ENCODE results near the gene WDR26.
"Not testable (repeated sequence)": the region's sequence is repeated elsewhere in the genome, so short reads cannot be mapped to it uniquely, and the experiment has no call there.

Gene WDR26

DNA sequence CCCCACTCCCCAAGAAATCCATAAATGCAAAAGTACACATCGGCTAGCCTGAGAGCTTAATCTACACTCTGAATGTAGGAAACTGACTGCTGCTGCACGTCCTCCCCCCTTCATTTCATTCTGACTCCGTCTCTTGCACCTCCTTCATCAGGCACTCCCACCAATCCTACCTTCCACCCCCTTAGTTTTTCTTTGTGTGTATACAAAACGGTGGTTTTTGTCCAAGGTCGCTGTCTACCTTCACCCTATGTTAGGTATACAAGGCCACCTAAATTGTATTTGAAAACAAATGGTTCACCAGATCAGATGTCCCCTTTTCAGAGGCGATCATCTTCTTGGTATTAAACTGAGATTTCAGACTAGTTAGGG lies 1.9 kb downstream of the WDR26 start:
- no peak for TF ChIP-seq CTCF (IDR thresholded peaks at IDR 0.05; ENCODE audit: low read depth, low read length)
- H3K4me1 ChIP-seq, result no peaks in the 10 kb centered on the region; the same call in 1 of the 2 replicates
- peaks cover 6% of the 10 kb centered on the region; the same call in 1 of the 2 replicates for H3K36me3 ChIP-seq
- H3K4me3 ChIP-seq (ENCODE audit: low read depth, low read length), result peak overlapping the region; percentile 90
- no peaks in the 10 kb centered on the region for H3K27me3 ChIP-seq
- no peak for DNase-seq
- H3K9me3 ChIP-seq, result no peaks in the 10 kb centered on the region

- H3K4me1 ChIP-seq, result no peaks in the 10 kb centered on the region; the same call in 1 of the 2 replicates
- H3K9me3 ChIP-seq, result no peaks in the 10 kb centered on the region
- no peak for TF ChIP-seq CTCF (IDR thresholded peaks at IDR 0.05; ENCODE audit: low read depth, low read length)
- H3K27me3 ChIP-seq, result no peaks in the 10 kb centered on the region
- peaks cover 10% of the 10 kb centered on the region for H3K36me3 ChIP-seq
- DNase-seq, result no peak
- H3K4me3 ChIP-seq (ENCODE audit: low read depth, low read length), result peak overlapping the region; percentile 90
These were observed 2.5 kb downstream of the WDR26 start for GRCh38 chr1:224432146-224432545.

GRCh38 chr1:224431726-224432125 lies 2.9 kb downstream of the WDR26 start:
- peaks cover 12% of the 10 kb centered on the region for H3K36me3 ChIP-seq
- no peaks in the 10 kb centered on the region for H3K9me3 ChIP-seq
- H3K4me1 ChIP-seq, result no peaks in the 10 kb centered on the region; the same call in 1 of the 2 replicates
- DNase-seq, result no peak
- TF ChIP-seq CTCF (IDR thresholded peaks at IDR 0.05; ENCODE audit: low read depth, low read length), result no peak
- H3K4me3 ChIP-seq (ENCODE audit: low read depth, low read length), result peak overlapping the region; percentile 90
- no peaks in the 10 kb centered on the region for H3K27me3 ChIP-seq

GRCh38 chr1:224430511-224431113 lies 4.0 kb downstream of the WDR26 start:
- no peaks in the 10 kb centered on the region for H3K9me3 ChIP-seq
- no peaks in the 10 kb centered on the region; the same call in 1 of the 2 replicates for H3K4me1 ChIP-seq
- no peaks in the 10 kb centered on the region for H3K27me3 ChIP-seq
- TF ChIP-seq CTCF (IDR thresholded peaks at IDR 0.05; ENCODE audit: low read depth, low read length), result no peak
- peaks cover 19% of the 10 kb centered on the region for H3K36me3 ChIP-seq
- DNase-seq, result no peak
- H3K4me3 ChIP-seq (ENCODE audit: low read depth, low read length), result peak overlapping the region; percentile 13; the same call in 1 of the 2 replicates

DNA sequence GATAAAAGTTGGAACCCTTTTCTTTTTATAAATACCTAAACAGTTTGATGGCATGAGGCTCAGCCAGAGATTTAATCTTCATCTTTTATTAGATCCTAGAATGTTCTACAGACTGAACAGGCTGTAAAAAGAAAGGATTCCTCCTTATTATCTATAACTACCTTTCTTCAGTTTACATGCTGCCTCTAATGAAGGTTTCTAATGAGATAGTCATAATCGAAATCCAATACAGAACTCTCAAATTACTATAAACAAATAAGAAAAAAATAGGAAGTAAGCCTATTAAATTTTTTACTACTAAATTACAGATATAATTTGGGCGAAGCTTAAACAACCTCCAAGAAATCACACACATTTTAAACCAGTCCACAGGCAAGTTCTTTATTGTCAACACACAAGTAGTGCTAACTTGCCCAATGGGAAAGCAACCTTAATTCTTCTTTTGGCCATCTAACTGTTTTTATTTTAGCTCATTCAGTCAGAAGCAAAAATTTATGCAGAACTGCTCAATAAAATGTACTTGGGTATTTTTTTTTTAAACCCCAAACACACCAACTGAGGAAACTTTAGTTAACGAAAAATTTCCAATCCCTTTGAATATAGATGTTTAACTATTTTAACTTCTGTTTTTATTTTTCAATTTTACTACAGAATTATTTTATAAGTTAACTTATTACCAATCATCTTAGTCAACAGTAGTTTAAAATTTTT lies 4.8 kb downstream of the WDR26 start:
- DNase-seq, result no peak
- no peak overlapping the region for H3K4me3 ChIP-seq (ENCODE audit: low read depth, low read length)
- no peaks in the 10 kb centered on the region for H3K9me3 ChIP-seq
- H3K4me1 ChIP-seq, result no peaks in the 10 kb centered on the region
- peaks cover 28% of the 10 kb centered on the region for H3K36me3 ChIP-seq
- TF ChIP-seq CTCF (IDR thresholded peaks at IDR 0.05; ENCODE audit: low read depth, low read length), result no peak
- no peaks in the 10 kb centered on the region for H3K27me3 ChIP-seq

DNA sequence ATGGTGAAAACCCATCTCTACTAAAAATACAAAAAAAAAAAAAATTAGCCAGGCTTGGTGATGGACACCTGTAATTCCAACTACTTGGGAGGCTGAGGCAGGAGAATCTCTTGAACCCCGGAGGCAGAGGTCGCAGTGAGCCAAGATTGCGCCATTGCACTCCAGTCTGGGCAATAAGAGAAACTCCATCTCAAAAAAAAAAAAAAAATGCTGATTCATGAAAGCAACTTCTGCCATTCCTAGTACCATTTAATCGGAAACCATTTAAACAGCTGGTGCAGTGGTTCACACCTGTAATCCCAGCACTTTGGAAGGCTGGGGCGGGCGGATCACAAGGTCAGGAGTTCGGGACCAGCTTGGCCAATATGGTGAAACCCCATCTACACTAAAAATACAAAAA lies 5.9 kb downstream of the WDR26 start:
- H3K4me1 ChIP-seq; H3K27me3 ChIP-seq; H3K4me3 ChIP-seq (ENCODE audit: low read depth, low read length); H3K9me3 ChIP-seq; DNase-seq: not testable (repeated sequence)
- H3K36me3 ChIP-seq, result peaks cover 38% of the 10 kb centered on the region
